Measurements from ENCODE around the gene EVL.

Gene EVL

DNA sequence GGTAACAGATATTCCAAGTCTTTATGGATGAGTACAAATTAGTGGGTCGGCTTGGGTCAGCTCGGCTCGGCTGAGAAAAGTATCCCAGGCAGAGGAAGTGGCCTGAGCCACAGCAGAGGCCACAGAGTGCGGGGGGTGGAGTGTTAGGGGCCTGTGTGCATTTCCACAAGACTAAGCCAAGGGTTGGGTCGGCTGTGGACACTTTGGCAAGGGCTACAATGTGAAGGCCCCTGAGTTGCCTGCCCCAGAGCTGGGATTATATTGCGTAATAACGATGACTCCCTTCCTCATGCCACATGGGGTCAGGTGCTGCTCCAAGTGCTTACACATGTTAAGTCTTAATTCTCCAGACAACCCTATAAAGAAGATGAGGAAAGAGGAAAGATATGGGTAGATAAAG is 11.4 kb downstream of the EVL start:
- TF ChIP-seq, protein P1, sequence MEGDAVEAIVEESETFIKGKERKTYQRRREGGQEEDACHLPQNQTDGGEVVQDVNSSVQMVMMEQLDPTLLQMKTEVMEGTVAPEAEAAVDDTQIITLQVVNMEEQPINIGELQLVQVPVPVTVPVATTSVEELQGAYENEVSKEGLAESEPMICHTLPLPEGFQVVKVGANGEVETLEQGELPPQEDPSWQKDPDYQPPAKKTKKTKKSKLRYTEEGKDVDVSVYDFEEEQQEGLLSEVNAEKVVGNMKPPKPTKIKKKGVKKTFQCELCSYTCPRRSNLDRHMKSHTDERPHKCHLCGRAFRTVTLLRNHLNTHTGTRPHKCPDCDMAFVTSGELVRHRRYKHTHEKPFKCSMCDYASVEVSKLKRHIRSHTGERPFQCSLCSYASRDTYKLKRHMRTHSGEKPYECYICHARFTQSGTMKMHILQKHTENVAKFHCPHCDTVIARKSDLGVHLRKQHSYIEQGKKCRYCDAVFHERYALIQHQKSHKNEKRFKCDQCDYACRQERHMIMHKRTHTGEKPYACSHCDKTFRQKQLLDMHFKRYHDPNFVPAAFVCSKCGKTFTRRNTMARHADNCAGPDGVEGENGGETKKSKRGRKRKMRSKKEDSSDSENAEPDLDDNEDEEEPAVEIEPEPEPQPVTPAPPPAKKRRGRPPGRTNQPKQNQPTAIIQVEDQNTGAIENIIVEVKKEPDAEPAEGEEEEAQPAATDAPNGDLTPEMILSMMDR (IDR thresholded peaks at IDR 0.05; ENCODE audit: insufficient read depth, low read depth, low read length, missing control alignments), result no peak
- DNase-seq (ENCODE audit: low read depth), result no peak
- H3K4me3 ChIP-seq (ENCODE audit: low read depth, low read length), result no peak overlapping the region

DNA sequence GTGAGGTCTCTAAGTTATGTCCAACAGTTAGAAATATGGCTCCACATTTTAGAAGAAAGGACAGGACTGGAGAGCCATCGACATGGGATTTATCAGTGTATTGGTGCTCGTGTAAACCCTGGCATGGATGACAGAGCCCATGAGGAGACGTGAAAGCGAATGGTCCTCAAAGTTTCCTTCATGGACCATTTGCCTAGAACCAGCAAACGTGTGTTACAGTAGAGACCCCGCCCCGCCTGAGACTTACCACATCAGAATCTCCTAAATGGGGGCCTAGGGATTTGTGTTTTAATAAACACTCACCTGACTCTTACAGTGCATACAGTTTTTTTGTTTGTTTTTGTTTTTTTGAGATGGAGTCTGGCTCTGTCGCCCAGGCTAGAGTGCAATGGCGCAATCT is 12.2 kb downstream of the EVL start:
- TF ChIP-seq, protein P1 (IDR thresholded peaks at IDR 0.05; ENCODE audit: insufficient read depth, low read depth, low read length, missing control alignments), result no peak
- no peak overlapping the region for H3K4me3 ChIP-seq (ENCODE audit: low read depth, low read length)
- no peak for DNase-seq (ENCODE audit: low read depth)

DNA sequence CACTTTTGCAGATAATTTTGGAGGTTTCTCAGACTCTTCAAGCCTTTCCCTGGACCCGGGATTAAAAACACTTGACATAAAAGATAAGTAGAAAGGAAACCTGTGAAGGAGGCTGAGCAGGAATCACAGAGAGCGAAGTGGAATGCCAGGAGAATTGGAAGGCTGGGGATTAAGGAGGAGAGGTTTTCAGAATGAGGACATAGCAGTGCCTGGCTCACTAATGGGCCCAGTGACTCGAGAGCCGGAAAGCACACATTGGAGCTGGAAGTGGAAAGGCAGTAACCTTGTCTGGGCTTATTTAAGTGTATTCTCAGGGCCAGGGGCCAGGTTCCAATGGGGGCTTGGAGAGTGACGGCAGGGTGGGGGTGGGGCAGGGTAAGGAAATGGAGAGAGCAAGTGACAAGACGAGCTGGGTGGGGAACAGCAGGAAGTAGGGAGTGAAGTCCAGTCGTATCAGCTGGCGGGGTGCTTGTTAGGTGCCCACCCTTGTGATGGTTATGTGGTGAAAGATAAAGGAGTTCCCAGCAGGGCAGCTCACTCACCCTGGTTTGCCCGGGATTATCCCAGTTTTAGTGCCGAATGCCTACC is 13.1 kb downstream of the EVL start:
- TF ChIP-seq, protein P1 (IDR thresholded peaks at IDR 0.05; ENCODE audit: insufficient read depth, low read depth, low read length, missing control alignments), result no peak
- H3K4me3 ChIP-seq (ENCODE audit: low read depth, low read length), result no peak overlapping the region
- DNase-seq (ENCODE audit: low read depth), result no peak

DNA sequence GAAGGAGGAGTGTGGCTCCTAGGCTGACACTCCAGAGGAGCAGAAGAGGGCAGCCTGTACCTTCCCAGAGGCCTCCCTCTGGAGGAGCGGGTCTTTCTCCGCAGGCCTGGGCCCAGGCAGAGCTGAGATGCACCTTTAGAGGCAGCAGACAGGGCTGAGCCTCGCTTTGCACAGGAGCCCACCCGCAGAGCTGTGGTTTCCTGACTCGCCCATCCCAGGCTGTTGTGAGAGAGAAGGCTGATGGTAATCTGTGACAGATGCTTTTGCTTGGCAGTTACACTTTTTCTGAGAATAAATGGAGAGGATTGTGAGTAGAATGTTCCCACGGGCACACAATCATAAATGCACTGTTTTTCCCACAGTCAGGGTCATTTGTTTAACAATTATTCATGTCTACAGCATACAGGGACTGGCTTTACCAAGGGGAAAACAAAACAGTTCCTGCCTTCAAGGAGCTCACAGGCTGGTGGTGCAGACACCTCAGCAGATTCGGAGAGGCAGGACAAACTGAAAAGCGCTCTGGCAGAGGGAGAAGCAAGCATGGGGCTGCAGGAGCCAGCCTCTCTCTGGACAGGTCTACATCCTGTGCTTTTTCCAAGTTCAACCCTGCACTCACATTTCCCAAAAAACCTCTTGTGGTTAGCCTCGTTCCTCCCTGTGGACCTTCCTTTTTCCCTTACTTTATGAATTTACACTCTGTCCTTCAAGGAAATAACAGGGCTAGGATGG is 13.9 kb downstream of the EVL start:
- peak; percentile 35 for DNase-seq (ENCODE audit: low read depth)

DNA sequence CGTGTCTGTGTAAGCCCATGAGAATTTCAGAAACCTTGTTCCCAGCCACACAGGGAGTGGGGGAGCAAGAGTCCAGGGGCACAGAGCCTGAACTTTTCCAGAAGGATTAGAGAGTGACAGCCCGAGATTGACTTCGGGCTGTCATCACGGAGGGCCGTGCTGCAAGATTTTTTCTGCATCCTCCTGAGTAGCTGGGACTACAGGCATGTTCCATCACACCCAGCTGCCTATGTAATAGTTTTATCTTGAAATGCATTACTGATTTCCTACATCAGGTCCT is 14.4 kb downstream of the EVL start:
- DNase-seq (ENCODE audit: low read depth), result no peak
- TF ChIP-seq, protein P1 (IDR thresholded peaks at IDR 0.05; ENCODE audit: insufficient read depth, low read depth, low read length, missing control alignments), result no peak
- no peak overlapping the region for H3K4me3 ChIP-seq (ENCODE audit: low read depth, low read length)

More for the DNA sequence above, 13.9 kb downstream of the EVL start:
- H3K4me3 ChIP-seq (ENCODE audit: low read depth, low read length), result no peak overlapping the region
- TF ChIP-seq, protein P1 (IDR thresholded peaks at IDR 0.05; ENCODE audit: insufficient read depth, low read depth, low read length, missing control alignments), result no peak

DNA sequence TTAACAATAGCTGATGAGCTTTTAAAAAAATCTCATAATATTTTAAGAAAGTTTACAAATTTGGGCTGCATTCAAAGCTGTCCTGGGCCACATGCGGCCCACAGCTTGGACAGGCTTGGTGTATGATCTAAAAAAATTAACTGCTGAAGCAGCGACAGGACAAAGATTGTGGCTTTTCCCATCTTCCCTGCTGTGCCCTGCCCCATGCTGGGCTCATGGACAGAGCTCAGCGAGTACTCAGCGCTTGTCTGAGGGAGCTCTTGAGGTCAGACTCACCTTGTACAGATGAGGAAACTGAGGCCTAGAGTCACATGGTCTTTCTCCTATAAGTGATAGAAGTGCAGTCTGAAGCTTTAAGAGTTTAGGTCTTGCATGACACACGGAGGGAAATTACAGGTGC is 15.0 kb downstream of the EVL start:
- no peak overlapping the region for H3K4me3 ChIP-seq (ENCODE audit: low read depth, low read length)
- DNase-seq (ENCODE audit: low read depth), result no peak
- TF ChIP-seq, protein P1 (IDR thresholded peaks at IDR 0.05; ENCODE audit: insufficient read depth, low read depth, low read length, missing control alignments), result no peak
